K562 (cell line): Measurements from ENCODE around the gene MED13L. TPM values are rescaled to one million over a fixed set of nuclear protein-coding genes. Genes with fewer than 3 reads are reported as not detected.
A peak's percentile ranks its signal among the peaks of the same experiment; 100 is the strongest.

Experiments
- ATAC-seq: fragments of 200-7000 bp; cut with Tn5 transposase; 3 replicates; pipeline ENCODE4 v1.9.1; 2020; ENCODE audit warnings: moderate library complexity
- Bru-seq: library from RNA; stranded (reverse); fragments of 400-500 nt; gene quantifications from one replicate; lab custom pipeline; 2021; lab: Mats Ljungman, UMichigan
- BruChase-seq, 2 experiments: library from RNA; stranded (reverse); fragments of 400-500 nt; gene quantifications; one replicate each; lab custom pipeline; 2021; lab: Mats Ljungman, UMichigan
- BruUV-seq: library from RNA; stranded (reverse); fragments of 400-500 nt; replicated peaks from 2 replicates; lab custom pipeline; 2021; lab: Mats Ljungman, UMichigan
- CTCF ChIA-PET: fragments of 300-600 bp; formaldehyde crosslinking; extraction: SDS; loops from one replicate; lab custom pipeline; 2021; ENCODE audit warnings: low intra/inter-chr PET ratio; lab: Yijun Ruan, JAX
- POLR2A ChIA-PET: fragments of 300-600, 350-650 bp; sonication (Branson Sonifier 250); formaldehyde crosslinking; extraction: SDS; loops from one replicate; lab custom pipeline; 2021; ENCODE audit warnings: antibody characterized with exemption, inconsistent platforms; lab: Yijun Ruan, JAX
- DNase-seq, 4 experiments: peaks; one replicate each; pipeline versions ENCODE4 v3.0.0 to v3.0.0-alpha.2; 2011 to 2018; ENCODE audit warnings: low spot score in 3 of 4, mixed read lengths in 3 of 4; ENCODE audit errors: extremely low read depth in 1 of 4
- FAIRE-seq: peaks from 2 replicates; lab custom pipeline; 2011; peaks lifted over from hg19 to GRCh38; lab: Jason Lieb, UNC
- H2AFZ ChIP-seq: 2 replicates; pipeline ENCODE4 v1.6.0; 2011; ENCODE audit warnings: low read depth, low read length, control low read depth, inconsistent platforms
- H3K27ac ChIP-seq: fragments of 200-600 bp; 3 replicates; pipeline ENCODE4 v1.8.0; 2011; ENCODE audit warnings: low read depth, mild to moderate bottlenecking, control low read depth, inconsistent platforms, low read length, moderate library complexity, mixed read lengths; ENCODE audit errors: extremely low read depth
- H3K27me3 ChIP-seq, 2 experiments: fragments of 300-600 bp in 1 of 2; 2 replicates in 1 of 2; 3 replicates in 1 of 2; pipeline versions ENCODE4 v1.6.0 to v1.8.0; 2011; ENCODE audit warnings: inconsistent platforms in 2 of 2, low read length in 2 of 2, mild to moderate bottlenecking in 1 of 2, mixed read lengths in 1 of 2, moderate library complexity in 1 of 2; ENCODE audit not compliant: control insufficient read depth in 2 of 2, insufficient read depth in 2 of 2
- H3K36me3 ChIP-seq: fragments of 300-600 bp; 3 replicates; pipeline ENCODE4 v1.8.0; 2011; ENCODE audit warnings: mild to moderate bottlenecking, low read length, inconsistent platforms; ENCODE audit not compliant: control insufficient read depth, insufficient read depth
- H3K4me1 ChIP-seq, 2 experiments: fragments of 200-600 bp in 1 of 2; replicated peaks in 1 of 2; 2 replicates in 1 of 2; 3 replicates in 1 of 2; pipeline versions ENCODE4 v1.5.1 to v1.8.0; 2011; ENCODE audit warnings: inconsistent platforms in 2 of 2, low read length in 2 of 2, mild to moderate bottlenecking in 1 of 2, mixed read lengths in 1 of 2, moderate library complexity in 1 of 2; ENCODE audit not compliant: control insufficient read depth in 2 of 2, insufficient read depth in 2 of 2
- H3K4me2 ChIP-seq: 2 replicates; pipeline ENCODE4 v1.6.1; 2011; ENCODE audit warnings: low read length, control low read depth, inconsistent platforms, mixed read lengths; ENCODE audit not compliant: insufficient read depth
- H3K4me3 ChIP-seq: fragments of 200-600 bp; sonication (generic), shearing (Covaris generic); 2 replicates; pipeline ENCODE4 v1.5.1; 2016; ENCODE audit warnings: control low read depth, inconsistent platforms
- H3K79me2 ChIP-seq: fragments of 200-600 bp; 3 replicates; pipeline ENCODE4 v1.8.0; 2011; ENCODE audit warnings: low read length, inconsistent platforms; ENCODE audit not compliant: control insufficient read depth, insufficient read depth
- H3K9ac ChIP-seq, 2 experiments: 2 replicates each; pipeline versions ENCODE4 v1.6.0 to v1.6.1; 2011; ENCODE audit warnings: low read depth in 2 of 2, low read length in 2 of 2, control low read depth in 1 of 2, inconsistent platforms in 1 of 2, mild to moderate bottlenecking in 1 of 2, mixed read lengths in 1 of 2; ENCODE audit not compliant: insufficient read depth in 1 of 2
- H3K9me1 ChIP-seq: one replicate; pipeline ENCODE4 v1.6.0; 2011; ENCODE audit warnings: inconsistent platforms, mild to moderate bottlenecking, low read length, moderate library complexity; ENCODE audit not compliant: control insufficient read depth, insufficient read depth
- H3K9me3 ChIP-seq: replicated peaks from 2 replicates; pipeline ENCODE4 v1.5.1; 2011; ENCODE audit warnings: low read depth, low read length, inconsistent platforms; ENCODE audit not compliant: control insufficient read depth, insufficient read depth
- H4K20me1 ChIP-seq: replicated peaks from 2 replicates; pipeline ENCODE4 v1.6.1; 2011; ENCODE audit warnings: low read length, inconsistent platforms, mixed read lengths; ENCODE audit not compliant: control insufficient read depth, insufficient read depth
- ARID1B ChIP-seq: fragments of 450-650 bp; IDR thresholded peaks from 2 replicates; pipeline ENCODE4 v1.6.1; 2016; ENCODE audit warnings: antibody characterized with exemption, mild to moderate bottlenecking, inconsistent platforms
- RBM25 ChIP-seq: fragments of 200-400 bp; formaldehyde crosslinking; IDR thresholded peaks from 2 replicates; pipeline ENCODE4 v1.6.1; 2018; ENCODE audit warnings: low read length, low read depth, moderate library complexity; ENCODE audit not compliant: severe bottlenecking
- ZNF395 ChIP-seq: fragments of 200-800 bp; sonication (Bioruptor generic); IDR thresholded peaks from 2 replicates; pipeline ENCODE4 v1.6.1; 2017; ENCODE audit warnings: missing genetic modification characterization, missing compliant biosample characterization
- WGBS: fragments of 100-300 bp; shearing (Covaris generic); methylation state at CpG from one replicate; pipeline ENCODE4 v1.1.6; 2016; ENCODE audit warnings: low coverage, mixed read lengths; ENCODE audit not compliant: insufficient coverage; ENCODE audit errors: missing lambda C conversion rate; 5-methylcytosine and 5-hydroxymethylcytosine counted together
- in situ Hi-C: fragments of 300-500 bp; cut with MboI; formaldehyde crosslinking; loops from 4 replicates; pipeline ENCODE4 v1.15.0; 2018; ENCODE audit warnings: inconsistent platforms, mixed read lengths
- intact Hi-C: fragments of 100-400 bp; cut with micrococcal nuclease; formaldehyde crosslinking; loops from 2 replicates; pipeline ENCODE4 v1.14.2; 2022
- long read RNA-seq, 3 experiments: library from polyadenylated mRNA in 2 of 3; library from RNA in 1 of 3; unstranded in 2 of 3; stranded (forward) in 1 of 3; transcript quantifications; one replicate each; pipeline ENCODE4 v2.0.0, GENCODE V29; 2019 to 2022
- polyA minus RNA-seq, 3 experiments: library from RNA; depleted of rRNA, polyadenylated mRNA; stranded (reverse); fragments of >200 nt; gene quantifications; 2 replicates each; pipeline ENCODE4 v1.2.3, GENCODE V29; 2011
- polyA plus RNA-seq, 8 experiments: library from polyadenylated mRNA; depleted of rRNA in 4 of 8; stranded (reverse) in 5 of 8; unstranded in 3 of 8; fragments of >200 nt; fragmentation: Nextera tagmentation in 2 of 8; fragmentation: Illumina TruSeq in 1 of 8; extraction: Ambion mirVana in 2 of 8; extraction: Trizol in 1 of 8; gene quantifications; 2 replicates each; pipeline versions ENCODE4 v1.2.1 to v1.2.3, GENCODE V29; 2011 to 2014; ENCODE audit warnings: inconsistent platforms in 1 of 8, missing spikeins in 1 of 8
- total RNA-seq, 7 experiments: library from RNA; depleted of rRNA in 6 of 7; stranded (reverse); fragments of >200 nt in 6 of 7; fragmentation: Illumina TruSeq in 2 of 7; extraction: Trizol in 2 of 7; gene quantifications; 2 replicates each; pipeline versions ENCODE4 v1.2.1 to v1.2.3, GENCODE V29; 2011 to 2021; ENCODE audit warnings: low replicate concordance in 1 of 7
- TF ChIP-seq, protein P1 (sequence below): fragments of 450-650 bp; formaldehyde crosslinking; IDR thresholded peaks from 2 replicates; pipeline ENCODE4 v1.4.0; 2020; ENCODE audit warnings: mild to moderate bottlenecking

MED13L gene
- total RNA-seq (2011; cell fraction: chromatin; rRNA removed; ENCODE audit: low replicate concordance) = 259 and 607 TPM in 2 replicates
- total RNA-seq (2011; cell fraction: nucleolus; rRNA removed) = 97.6 and 127 TPM in 2 replicates
- total RNA-seq (2011; cell fraction: nucleoplasm; rRNA removed) = 277 and 397 TPM in 2 replicates
- total RNA-seq (2014; rRNA removed) (29.3 and 32.5 TPM in 2 replicates), total RNA-seq (2014; rRNA removed; fragmentation: Illumina TruSeq; extraction: Trizol) (71.9 and 82.3 TPM in 2 replicates), total RNA-seq (2015; rRNA removed; fragmentation: Illumina TruSeq; extraction: Trizol) (70.1 and 70.8 TPM in 2 replicates), total RNA-seq (2021) (76.9 and 90.3 TPM in 2 replicates), polyA plus RNA-seq (2011; rRNA removed) (45.8 and 48.0 TPM in 2 replicates), polyA plus RNA-seq (2014; fragmentation: Illumina TruSeq; extraction: Trizol) (34.0 and 36.9 TPM in 2 replicates), polyA plus RNA-seq (2014; fragmentation: Nextera tagmentation; extraction: Ambion mirVana) (10 to 100 TPM; 13.4 to 22.0 TPM), polyA plus RNA-seq (2014; rRNA removed) (25.7 and 26.8 TPM in 2 replicates), polyA minus RNA-seq (2011; rRNA and poly(A)+ RNA removed) (279 and 322 TPM in 2 replicates), Bru-seq, nascent RNA (percentile 94 among the genes with signal in this experiment), BruChase-seq, experiment 1, labeled RNA remaining after a 2-hour chase (percentile 92 among the genes with signal in this experiment), BruChase-seq, experiment 2, labeled RNA remaining after a 6-hour chase (percentile 91 among the genes with signal in this experiment)
- 26.1 and 36.3 TPM in 2 replicates for polyA plus RNA-seq (2011; cell fraction: cytosol; rRNA removed)
- polyA plus RNA-seq (2011; cell fraction: nucleus; rRNA removed) = 102 and 117 TPM in 2 replicates
- polyA plus RNA-seq (2012) = 29.2 and 39.4 TPM in 2 replicates
- polyA minus RNA-seq (2011; cell fraction: cytosol; rRNA and poly(A)+ RNA removed) = 59.1 and 73.6 TPM in 2 replicates
- polyA minus RNA-seq (2011; cell fraction: nucleus; rRNA and poly(A)+ RNA removed) = 174 and 313 TPM in 2 replicates
- long read RNA-seq, experiment 1, partial matches to known transcripts = 45 of 61 reads
- long read RNA-seq, experiment 1, other reads (novel, unspliced or antisense) = 12 of 61 reads
- long read RNA-seq, experiment 2, partial matches to known transcripts = 3 of 15 reads
- long read RNA-seq, experiment 2, other reads (novel, unspliced or antisense) = 11 of 15 reads
- long read RNA-seq, experiment 3, partial matches to known transcripts = 1 of 3 reads
- long read RNA-seq, experiment 3, other reads (novel, unspliced or antisense) = 1 of 3 reads

DNA sequence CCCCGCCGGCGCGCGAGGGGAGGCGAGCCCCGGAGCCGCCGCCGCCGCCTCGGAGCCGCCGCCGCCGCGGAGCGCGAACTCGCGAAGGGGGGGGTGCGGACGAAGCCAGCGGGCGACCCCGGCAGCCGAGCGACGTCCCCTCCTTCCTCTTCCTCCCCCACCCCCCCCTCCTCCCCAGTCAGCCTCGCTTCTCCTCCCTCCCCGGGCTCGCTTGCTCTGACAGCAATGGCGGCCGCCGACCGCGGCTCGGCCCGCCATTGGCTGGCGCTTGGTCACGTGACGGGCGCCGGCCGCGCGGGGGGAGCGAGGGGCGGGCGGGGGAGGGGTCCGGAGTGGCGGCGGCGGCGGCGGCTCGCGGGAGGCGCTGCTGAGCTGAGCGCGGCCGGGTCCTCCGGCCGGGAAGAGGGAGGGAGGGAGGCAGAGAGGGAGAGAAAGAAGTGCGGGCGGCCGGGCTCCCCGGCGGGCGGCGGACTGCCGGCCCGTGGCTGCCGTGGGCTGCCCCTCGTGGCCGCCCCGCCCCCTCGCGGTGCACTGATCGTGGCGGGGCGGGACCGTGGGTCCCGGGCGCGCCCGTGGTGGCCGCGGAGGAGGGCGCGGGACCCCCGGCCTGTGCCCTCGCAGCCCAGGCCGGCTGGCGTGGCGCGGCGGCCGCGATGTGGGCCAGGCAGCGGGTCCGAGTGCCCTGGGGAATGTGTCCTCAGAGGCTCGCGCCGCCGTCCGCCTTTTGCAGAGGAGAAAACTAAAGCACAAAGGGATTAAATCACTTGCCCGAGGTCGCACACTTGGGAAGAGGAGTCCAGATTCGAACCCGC, at the start of gene MED13L:
MED13L (minus strand) TSS at position 227 of the 812 bp plus-strand sequence. CDS start 562 bp downstream, outside the sequence.
- in situ Hi-C loops = no loop called here
- TF ChIP-seq ZNF395 (CRISPR knock-in tag) = peak; percentile 93; the same call in 1 of the 2 replicates
- TF ChIP-seq, protein P1, sequence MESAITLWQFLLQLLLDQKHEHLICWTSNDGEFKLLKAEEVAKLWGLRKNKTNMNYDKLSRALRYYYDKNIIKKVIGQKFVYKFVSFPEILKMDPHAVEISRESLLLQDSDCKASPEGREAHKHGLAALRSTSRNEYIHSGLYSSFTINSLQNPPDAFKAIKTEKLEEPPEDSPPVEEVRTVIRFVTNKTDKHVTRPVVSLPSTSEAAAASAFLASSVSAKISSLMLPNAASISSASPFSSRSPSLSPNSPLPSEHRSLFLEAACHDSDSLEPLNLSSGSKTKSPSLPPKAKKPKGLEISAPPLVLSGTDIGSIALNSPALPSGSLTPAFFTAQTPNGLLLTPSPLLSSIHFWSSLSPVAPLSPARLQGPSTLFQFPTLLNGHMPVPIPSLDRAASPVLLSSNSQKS = no peak
- no peak for TF ChIP-seq ARID1B
- peak; percentile 68 for TF ChIP-seq RBM25

More for the DNA sequence above, at the start of gene MED13L:
- DNase-seq = peak; percentile 92 to 98 (median 98)
- 2% methylated on average over 43 of the region's 111 CpGs for WGBS
- no peaks in the 10 kb centered on the region for H3K27me3 ChIP-seq
- peaks cover 16% of the 10 kb centered on the region; the same call in 1 of the 2 replicates for H4K20me1 ChIP-seq
- FAIRE-seq = no peak
- ChIA-PET POLR2A (interaction anchor here (0.7 to 1.6 kb wide), 8 partner anchors 9 to 303 kb away, joined by 3 to 7 read pairs (median 4); no protein-coding TSS in a partner anchor), CTCF (interaction anchor here (0.5 kb wide), 1 partner anchor 8 kb away, joined by 4 read pairs; no protein-coding TSS in a partner anchor)
- H2AFZ ChIP-seq = peak within 1 kb of the TSS; percentile 63
- no TSS peak for BruUV-seq
- no peaks in the 10 kb centered on the region for H3K9me1 ChIP-seq
- ATAC-seq = peak; percentile 81
- peak within 1 kb of the TSS; percentile 86 for H3K4me2 ChIP-seq
- H3K4me3 ChIP-seq = peak within 1 kb of the TSS; percentile 79
- H3K4me1 ChIP-seq = peaks cover 13 to 19% of the 10 kb centered on the region in 2 experiments
- no peaks in the 10 kb centered on the region for H3K36me3 ChIP-seq
- peak within 1 kb of the TSS; percentile 86 for H3K27ac ChIP-seq
- intact Hi-C loops = loop anchor here (2.0 to 5.0 kb wide), 3 partner anchors 80 to 321 kb away; no protein-coding TSS in a partner anchor
- H3K9ac ChIP-seq = peak within 1 kb of the TSS; percentile 76 to 98
- H3K79me2 ChIP-seq = peaks cover 43% of the 10 kb centered on the region
- no peaks in the 10 kb centered on the region for H3K9me3 ChIP-seq
